ACHN (cell line): ENCODE results near the gene NPHS1.

Source experiments
- DNase-seq: peaks from one replicate; pipeline ENCODE4 v3.0.0-alpha.2; 2015
- in situ Hi-C: cut with HindIII; loops from 2 replicates; pipeline ENCODE4 v1.10.0; 2017; ENCODE audit warnings: low sequenced_read_pairs, low pct_ligation_motif_present, low pct_unique_long_range_greater_than_20kb

NPHS1 gene

DNA sequence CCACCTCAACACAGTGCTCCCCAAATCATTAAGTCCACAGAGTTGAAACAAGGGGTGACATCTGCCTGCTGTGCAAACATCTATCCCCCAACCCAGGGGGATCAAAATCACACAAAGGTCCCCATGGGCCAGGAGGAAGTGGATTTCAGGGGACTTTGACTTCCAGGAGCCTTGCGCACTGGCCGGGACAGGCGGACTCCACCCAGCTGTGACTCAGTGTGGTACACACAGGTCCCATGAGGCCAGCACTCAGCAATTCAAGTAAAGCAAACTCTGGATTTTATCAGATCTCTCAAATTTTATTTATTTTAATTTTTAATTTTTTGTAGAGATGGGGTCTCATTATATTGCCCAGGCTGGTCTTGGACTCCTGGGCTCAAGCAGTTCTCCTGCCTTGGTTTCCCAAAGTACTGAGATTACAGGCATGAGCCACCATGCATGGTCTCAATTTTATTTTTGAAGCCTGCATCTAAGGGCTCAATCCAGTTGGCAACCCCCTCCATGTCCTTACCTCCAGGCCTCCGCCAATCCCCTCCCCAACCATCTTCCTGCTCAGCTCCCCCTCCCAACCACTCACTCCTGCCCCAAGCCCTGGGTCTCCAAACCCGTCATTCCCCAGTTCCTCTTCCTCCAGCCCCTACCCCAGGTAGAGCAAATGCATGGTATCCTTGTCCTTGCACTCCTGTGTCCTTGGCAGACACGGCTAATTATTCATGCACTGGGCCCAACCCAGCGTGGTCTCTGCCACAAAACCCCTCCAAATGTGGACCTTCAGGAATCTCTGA lies 58.7 kb downstream of the NPHS1 start:
- in situ Hi-C loops = no loop called here
- no peak for DNase-seq

GRCh38 chr19:35792888-35793287 lies 59.4 kb downstream of the NPHS1 start:
- no peak for DNase-seq
- in situ Hi-C loops = no loop called here

GRCh38 chr19:35792312-35792711 lies 60.0 kb downstream of the NPHS1 start:
- DNase-seq = no peak
- in situ Hi-C loops = no loop called here

GRCh38 chr19:35791814-35792279 lies 60.5 kb downstream of the NPHS1 start:
- in situ Hi-C loops = no loop called here
- DNase-seq = no peak

GRCh38 chr19:35790981-35791813 lies 61.1 kb downstream of the NPHS1 start:
- in situ Hi-C loops = no loop called here

GRCh38 chr19:35789978-35790944 lies 62.0 kb downstream of the NPHS1 start:
- DNase-seq = no peak
- in situ Hi-C loops = no loop called here

More at GRCh38 chr19:35790981-35791813, 61.1 kb downstream of the NPHS1 start:
- DNase-seq = no peak

GRCh38 chr19:35789195-35789977 lies 62.9 kb downstream of the NPHS1 start:
- in situ Hi-C loops = no loop called here
- no peak for DNase-seq

DNA sequence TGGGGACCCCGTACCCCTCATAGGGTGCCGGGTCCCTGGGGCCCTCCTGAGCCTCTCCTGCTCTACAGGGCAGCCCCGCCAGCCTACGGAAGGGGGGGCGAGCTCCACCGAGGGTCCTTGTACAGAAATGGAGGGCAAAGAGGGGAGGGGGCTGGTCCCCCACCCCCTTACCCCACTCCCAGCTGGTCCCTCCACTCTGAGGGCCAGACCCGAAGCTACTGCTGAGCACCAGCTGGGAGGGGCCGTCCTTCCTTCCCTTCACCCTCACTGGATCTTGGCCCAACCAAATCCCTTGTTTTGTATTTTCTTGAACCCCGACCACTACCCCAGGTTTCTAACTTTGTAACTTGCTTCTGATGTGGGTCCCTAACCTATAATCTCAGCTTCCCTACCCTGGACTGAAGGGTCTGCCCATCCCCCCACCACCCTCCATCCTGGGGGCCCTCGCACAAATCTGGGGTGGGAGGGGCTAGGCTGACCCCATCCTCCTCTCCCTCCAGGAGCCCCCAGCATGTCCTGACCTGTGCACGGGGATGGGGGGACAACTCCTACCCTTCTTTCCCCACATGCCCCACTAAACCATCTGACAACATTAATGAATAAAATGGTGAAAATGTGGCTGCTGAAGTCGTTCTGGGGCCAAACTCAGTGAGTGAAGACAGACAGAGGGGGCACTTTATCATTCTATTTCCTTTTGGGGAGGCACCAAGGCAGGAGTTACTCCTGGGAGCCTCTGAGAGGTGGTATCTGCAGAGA lies 63.9 kb downstream of the NPHS1 start:
- in situ Hi-C loops = no loop called here
- DNase-seq = no peak

- in situ Hi-C loops = no loop called here
Observed at GRCh38 chr19:35787227-35787799, 65.0 kb downstream of the NPHS1 start.

GRCh38 chr19:35786299-35787160 lies 65.8 kb downstream of the NPHS1 start:
- no peak for DNase-seq
- in situ Hi-C loops = no loop called here

More at GRCh38 chr19:35787227-35787799, 65.0 kb downstream of the NPHS1 start:
- no peak for DNase-seq

DNA sequence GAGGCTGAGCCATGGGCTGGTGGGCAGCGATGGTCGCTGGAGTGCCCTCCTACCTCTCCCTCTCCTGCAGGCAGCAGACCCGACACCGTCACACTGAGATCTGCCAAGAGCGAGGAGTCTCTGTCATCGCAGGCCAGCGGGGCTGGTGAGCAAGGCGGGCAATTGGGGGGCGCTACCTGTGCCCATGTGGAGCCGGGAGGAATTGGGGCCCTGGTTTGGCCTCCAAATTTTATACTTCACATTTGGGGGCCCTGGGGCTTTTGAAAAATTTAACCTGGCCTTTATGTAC lies 67.0 kb downstream of the NPHS1 start:
- DNase-seq = no peak
- in situ Hi-C loops = no loop called here

GRCh38 chr19:35784503-35785338 lies 67.6 kb downstream of the NPHS1 start:
- in situ Hi-C loops = no loop called here
- DNase-seq = no peak

DNA sequence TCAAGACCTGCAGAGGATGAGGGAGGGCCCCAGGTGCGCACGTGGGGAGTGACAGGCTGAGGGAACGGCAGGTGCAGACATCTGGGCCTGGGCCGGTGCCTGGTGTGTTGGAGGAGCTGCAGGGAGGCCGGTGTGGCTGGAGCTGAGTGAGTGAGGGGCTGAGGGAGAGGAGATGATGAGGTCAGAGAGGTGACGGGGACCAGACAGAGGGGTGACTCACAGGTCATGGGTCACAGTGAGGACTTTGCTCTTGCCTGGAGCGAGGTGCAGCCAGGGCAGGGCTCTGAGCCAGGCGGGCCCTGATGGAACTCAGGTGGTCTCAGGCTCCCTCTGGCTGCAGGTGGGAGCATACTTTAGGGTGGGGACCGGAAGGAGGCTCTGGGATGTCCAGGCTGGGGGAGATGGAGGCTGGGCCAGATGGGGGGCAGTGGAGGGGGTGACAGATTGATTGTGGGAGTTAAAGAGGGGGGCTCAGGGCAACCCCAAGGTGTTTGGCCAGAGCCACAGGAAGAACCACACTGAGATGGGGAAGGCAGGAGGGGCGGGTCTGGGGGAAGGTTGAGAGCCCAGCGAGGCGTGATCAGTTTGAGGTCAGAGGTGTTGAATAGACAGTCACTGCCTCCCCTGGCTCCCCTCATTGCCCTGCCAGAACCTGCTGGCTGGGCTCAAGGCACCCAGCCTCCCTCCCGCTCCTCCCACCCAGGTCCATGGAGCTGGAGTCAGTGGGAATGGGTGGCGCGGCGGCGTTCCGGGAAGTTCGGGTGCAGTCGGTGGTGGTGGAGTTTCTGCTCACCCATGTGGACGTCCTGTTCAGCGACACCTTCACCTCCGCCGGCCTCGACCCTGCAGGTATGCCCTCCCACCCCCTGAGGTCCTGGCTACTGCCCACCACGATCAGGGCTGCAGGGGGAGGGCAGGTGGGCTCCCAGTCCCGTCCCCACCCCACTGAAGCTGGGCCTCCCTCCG lies 68.6 kb downstream of the NPHS1 start:
- no peak for DNase-seq
- in situ Hi-C loops = no loop called here

DNA sequence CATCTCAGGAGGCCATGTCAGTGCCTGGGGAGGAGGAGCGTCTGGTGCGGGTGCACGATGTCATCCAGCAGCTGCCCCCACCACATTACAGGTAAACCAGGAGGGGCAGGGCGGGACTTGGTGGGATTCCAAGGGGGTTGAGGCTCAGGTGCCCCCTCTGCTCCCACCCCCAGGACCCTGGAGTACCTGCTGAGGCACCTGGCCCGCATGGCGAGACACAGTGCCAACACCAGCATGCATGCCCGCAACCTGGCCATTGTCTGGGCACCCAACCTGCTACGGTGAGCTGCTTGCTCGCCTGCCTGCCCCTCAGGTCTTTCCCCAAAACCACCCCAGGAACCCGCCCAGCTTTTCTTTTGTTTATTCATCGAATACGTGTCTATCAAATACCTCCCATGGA lies 69.7 kb downstream of the NPHS1 start:
- in situ Hi-C loops = no loop called here
- DNase-seq = no peak
